GM12878 (cell line): ENCODE data around the gene ATG14. TPM values are rescaled to one million over a fixed set of nuclear protein-coding genes. Genes with fewer than 3 reads are reported as not detected.

Source experiments
- ATAC-seq: fragments of 200-7000 bp; cut with Tn5 transposase; 3 replicates; pipeline ENCODE4 v1.9.1; 2020; ENCODE audit warnings: mild to moderate bottlenecking, moderate library complexity
- BruUV-seq: library from RNA; stranded (reverse); fragments of 400-500 nt; replicated peaks from 2 replicates; lab custom pipeline; 2021; lab: Mats Ljungman, UMichigan
- CTCF ChIA-PET: fragments of 300-600 bp; sonication (Branson Sonifier 250); formaldehyde crosslinking; extraction: SDS; loops from one replicate; lab custom pipeline; 2021; ENCODE audit warnings: inconsistent platforms; lab: Yijun Ruan, JAX
- POLR2A ChIA-PET: fragments of 350-600 bp; formaldehyde crosslinking; extraction: SDS; loops from one replicate; lab custom pipeline; 2021; ENCODE audit warnings: inconsistent platforms; lab: Charles Lee
- RAD21 ChIA-PET: fragments of 300-600 bp; sonication (Branson Sonifier 250); formaldehyde crosslinking; loops from one replicate; lab custom pipeline; 2023; ENCODE audit warnings: antibody characterized with exemption; ENCODE audit not compliant: unreplicated experiment; lab: Charles Lee
- SMC1A ChIA-PET: fragments of 300-600 bp; sonication (Branson Sonifier 250); formaldehyde crosslinking; loops from one replicate; lab custom pipeline; 2023; ENCODE audit not compliant: unreplicated experiment, uncharacterized antibody; lab: Charles Lee
- DNase-seq: peaks from one replicate; pipeline ENCODE4 v3.0.0-alpha.2; 2011; ENCODE audit warnings: low read depth, low spot score
- FAIRE-seq: peaks from 3 replicates; lab custom pipeline; 2011; peaks lifted over from hg19 to GRCh38; lab: Jason Lieb, UNC
- H2AFZ ChIP-seq: 2 replicates; pipeline ENCODE4 v1.6.0; 2011; ENCODE audit warnings: low read depth, low read length, control low read depth; ENCODE audit not compliant: control insufficient read depth
- H3K27ac ChIP-seq: 2 replicates; pipeline ENCODE4 v1.5.1; 2011; ENCODE audit warnings: control low read depth; ENCODE audit not compliant: control insufficient read depth, insufficient read depth
- H3K27me3 ChIP-seq, 2 experiments: replicated peaks in 1 of 2; 2 replicates each; pipeline versions ENCODE4 v1.6.0 to v1.6.1; 2011; ENCODE audit warnings: low read length in 1 of 2; ENCODE audit not compliant: control insufficient read depth in 2 of 2, insufficient read depth in 2 of 2
- H3K36me3 ChIP-seq, 2 experiments: 2 replicates each; pipeline ENCODE4 v1.5.1; 2011; ENCODE audit warnings: low read length in 1 of 2; ENCODE audit not compliant: control insufficient read depth in 2 of 2, insufficient read depth in 2 of 2
- H3K4me1 ChIP-seq: 2 replicates; pipeline ENCODE4 v1.6.1; 2011; ENCODE audit warnings: mild to moderate bottlenecking, low read length, moderate library complexity, mixed read lengths; ENCODE audit not compliant: control insufficient read depth, insufficient read depth
- H3K4me2 ChIP-seq: 2 replicates; pipeline ENCODE4 v1.6.0; 2011; ENCODE audit warnings: control low read depth; ENCODE audit not compliant: control insufficient read depth, insufficient read depth
- H3K4me3 ChIP-seq: fragments of 200-600 bp; sonication (generic); 2 replicates; pipeline ENCODE4 v1.5.1; 2016
- H3K79me2 ChIP-seq: 2 replicates; pipeline ENCODE4 v1.6.0; 2011; ENCODE audit warnings: low read length; ENCODE audit not compliant: control insufficient read depth, insufficient read depth
- H3K9ac ChIP-seq: 2 replicates; pipeline ENCODE4 v1.8.0; 2011; ENCODE audit warnings: low read length, control low read depth, mixed read lengths; ENCODE audit not compliant: control insufficient read depth, insufficient read depth
- H3K9me3 ChIP-seq: replicated peaks from 3 replicates; pipeline ENCODE4 v1.5.1; 2011; ENCODE audit warnings: mild to moderate bottlenecking, low read length; ENCODE audit not compliant: control insufficient read depth, insufficient read depth
- H4K20me1 ChIP-seq: 2 replicates; pipeline ENCODE4 v1.6.0; 2011; ENCODE audit not compliant: control insufficient read depth, insufficient read depth
- ATF7 ChIP-seq: fragments of 450-650 bp; IDR thresholded peaks from 2 replicates; pipeline ENCODE4 v1.6.1; 2016; ENCODE audit warnings: low read depth, mild to moderate bottlenecking
- ESRRA ChIP-seq: IDR thresholded peaks from 2 replicates; pipeline ENCODE4 v1.6.1; 2012; ENCODE audit warnings: mild to moderate bottlenecking, low read length, improper control_type of control experiment
- HCFC1 ChIP-seq: fragments of 150-350 bp; IDR thresholded peaks from 2 replicates; pipeline ENCODE4 v1.6.1; 2014; ENCODE audit warnings: low read length
- MYB ChIP-seq: fragments of 150-350 bp; IDR thresholded peaks from 2 replicates; pipeline ENCODE4 v1.6.1; 2014; ENCODE audit warnings: mild to moderate bottlenecking, low read depth, low read length, borderline replicate concordance
- WGBS: methylation state at CpG from one replicate; pipeline ENCODE4 v1.1.6; 2016; ENCODE audit warnings: low lambda C conversion rate; ENCODE audit not compliant: insufficient replicate concordance, insufficient coverage; ENCODE audit errors: missing lambda C conversion rate; 5-methylcytosine and 5-hydroxymethylcytosine counted together
- in situ Hi-C: fragments of 300-500 bp; cut with MboI; formaldehyde crosslinking; loops from 9 replicates; pipeline ENCODE4 v1.14.3; 2018; ENCODE audit warnings: mixed read lengths
- intact Hi-C: fragments of 100-400 bp; cut with micrococcal nuclease; formaldehyde crosslinking; loops from one replicate; pipeline ENCODE4 v1.14.2; 2022; ENCODE audit not compliant: unreplicated experiment
- polyA plus RNA-seq, 11 experiments: library from polyadenylated mRNA; depleted of rRNA in 4 of 11; unstranded in 6 of 11; stranded (reverse) in 5 of 11; fragments of >200 nt; fragmentation: Nextera tagmentation in 4 of 11; fragmentation: Illumina TruSeq in 1 of 11; extraction: Ambion mirVana in 4 of 11; extraction: Trizol in 1 of 11; gene quantifications; 1 replicate in 1 of 11; 2 replicates in 10 of 11; pipeline versions ENCODE4 v1.2.1 to v1.2.3, GENCODE V29; 2011 to 2016; ENCODE audit warnings: inconsistent platforms in 2 of 11, missing spikeins in 2 of 11, low read depth in 1 of 11
- total RNA-seq, 4 experiments: library from RNA; depleted of rRNA in 3 of 4; stranded (reverse); fragments of >200 nt in 3 of 4; fragmentation: Illumina TruSeq in 1 of 4; extraction: Trizol in 1 of 4; gene quantifications; 2 replicates each; pipeline versions ENCODE4 v1.2.1 to v1.2.3, GENCODE V29; 2013 to 2021
- TF ChIP-seq, protein P1 (sequence below): fragments of 450-650 bp; formaldehyde crosslinking; IDR thresholded peaks from 2 replicates; pipeline ENCODE4 v1.5.0; 2022; ENCODE audit warnings: mild to moderate bottlenecking, missing genetic modification characterization

ATG14 gene
- total and polyA plus RNA-seq, 10 of the 15 experiments (the other 5 are each of a cell fraction or from before 2014, with no cell fraction given) = 1.1 to 6.4 (median 5.0) TPM

DNA sequence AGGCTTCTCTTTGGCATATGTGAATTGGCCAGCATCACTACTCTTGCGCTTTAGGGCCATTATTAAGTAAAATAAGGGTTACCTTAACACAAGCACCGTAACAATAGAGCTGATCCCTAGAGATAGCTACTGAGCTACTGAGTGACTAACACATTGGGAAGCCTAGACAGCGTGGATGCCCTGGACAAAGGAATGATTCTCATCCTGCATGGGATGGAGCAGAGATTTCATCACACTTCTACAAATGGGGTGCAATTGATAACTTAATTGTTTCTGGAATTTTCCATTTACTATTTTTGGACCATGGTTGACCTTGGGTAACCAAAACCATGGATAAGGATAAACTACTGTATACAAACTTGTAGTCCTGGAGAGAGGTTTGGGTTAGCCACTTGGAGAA, 83.3 kb downstream of the ATG14 start:
- ATAC-seq = no peak
- H3K79me2 ChIP-seq = peaks cover 26% of the 10 kb centered on the region
- no peak overlapping the region for H3K9ac ChIP-seq
- H3K4me2 ChIP-seq = no peak overlapping the region
- H3K36me3 ChIP-seq = no peaks in the 10 kb centered on the region
- no peaks in the 10 kb centered on the region; the same call in 2 of the 3 replicates for H3K9me3 ChIP-seq
- in situ Hi-C loops = no loop called here
- no peaks in the 10 kb centered on the region for H4K20me1 ChIP-seq
- no peak overlapping the region for H2AFZ ChIP-seq
- no peak for FAIRE-seq
- no peak overlapping the region for H3K4me3 ChIP-seq
- intact Hi-C loops = no loop called here
- POLR2A ChIA-PET = no interaction called here
- CTCF ChIA-PET = interaction anchor here (0.8 to 1.3 kb wide), 3 partner anchors 10 to 58 kb away, joined by 3 to 4 read pairs (median 3); no protein-coding TSS in a partner anchor
- no peak for DNase-seq
- no peaks in the 10 kb centered on the region for H3K27me3 ChIP-seq
- WGBS = 100% methylated on average over 3 of the region's 3 CpGs
- RAD21 ChIA-PET = no interaction called here
- SMC1A ChIA-PET = no interaction called here
- peaks cover 35% of the 10 kb centered on the region for H3K4me1 ChIP-seq
- no peak overlapping the region for H3K27ac ChIP-seq
- no TSS peak for BruUV-seq
- TF ChIP-seq ESRRA = no peak
- TF ChIP-seq HCFC1 = no peak
- TF ChIP-seq, protein P1, sequence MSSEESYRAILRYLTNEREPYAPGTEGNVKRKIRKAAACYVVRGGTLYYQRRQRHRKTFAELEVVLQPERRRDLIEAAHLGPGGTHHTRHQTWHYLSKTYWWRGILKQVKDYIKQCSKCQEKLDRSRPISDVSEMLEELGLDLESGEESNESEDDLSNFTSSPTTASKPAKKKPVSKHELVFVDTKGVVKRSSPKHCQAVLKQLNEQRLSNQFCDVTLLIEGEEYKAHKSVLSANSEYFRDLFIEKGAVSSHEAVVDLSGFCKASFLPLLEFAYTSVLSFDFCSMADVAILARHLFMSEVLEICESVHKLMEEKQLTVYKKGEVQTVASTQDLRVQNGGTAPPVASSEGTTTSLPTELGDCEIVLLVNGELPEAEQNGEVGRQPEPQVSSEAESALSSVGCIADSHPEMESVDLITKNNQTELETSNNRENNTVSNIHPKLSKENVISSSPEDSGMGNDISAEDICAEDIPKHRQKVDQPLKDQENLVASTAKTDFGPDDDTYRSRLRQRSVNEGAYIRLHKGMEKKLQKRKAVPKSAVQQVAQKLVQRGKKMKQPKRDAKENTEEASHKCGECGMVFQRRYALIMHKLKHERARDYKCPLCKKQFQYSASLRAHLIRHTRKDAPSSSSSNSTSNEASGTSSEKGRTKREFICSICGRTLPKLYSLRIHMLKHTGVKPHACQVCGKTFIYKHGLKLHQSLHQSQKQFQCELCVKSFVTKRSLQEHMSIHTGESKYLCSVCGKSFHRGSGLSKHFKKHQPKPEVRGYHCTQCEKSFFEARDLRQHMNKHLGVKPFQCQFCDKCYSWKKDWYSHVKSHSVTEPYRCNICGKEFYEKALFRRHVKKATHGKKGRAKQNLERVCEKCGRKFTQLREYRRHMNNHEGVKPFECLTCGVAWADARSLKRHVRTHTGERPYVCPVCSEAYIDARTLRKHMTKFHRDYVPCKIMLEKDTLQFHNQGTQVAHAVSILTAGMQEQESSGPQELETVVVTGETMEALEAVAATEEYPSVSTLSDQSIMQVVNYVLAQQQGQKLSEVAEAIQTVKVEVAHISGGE (CRISPR knock-in tag) = no peak
- TF ChIP-seq MYB = no peak
- no peak for TF ChIP-seq ATF7
